Vagina (tissue), 2 donors: ENCODE data around the gene ACSL3.

Source experiments
- CTCF ChIP-seq, 3 experiments: fragments of 450-650 bp in 2 of 3; fragments of 200-600 bp in 1 of 3; sonication (generic) in 1 of 3; IDR thresholded peaks; one replicate each; pipeline ENCODE4 v1.5.1; 2017 to 2019; ENCODE audit warnings: antibody characterized with exemption in 3 of 3, mild to moderate bottlenecking in 2 of 3, moderate library complexity in 2 of 3
- POLR2A ChIP-seq, 2 donors: fragments of 450-650 bp; IDR thresholded peaks; one replicate each; pipeline ENCODE4 v1.6.1; 2017; ENCODE audit warnings: antibody characterized with exemption in 2 of 2, mild to moderate bottlenecking in 2 of 2, moderate library complexity in 2 of 2

DNA sequence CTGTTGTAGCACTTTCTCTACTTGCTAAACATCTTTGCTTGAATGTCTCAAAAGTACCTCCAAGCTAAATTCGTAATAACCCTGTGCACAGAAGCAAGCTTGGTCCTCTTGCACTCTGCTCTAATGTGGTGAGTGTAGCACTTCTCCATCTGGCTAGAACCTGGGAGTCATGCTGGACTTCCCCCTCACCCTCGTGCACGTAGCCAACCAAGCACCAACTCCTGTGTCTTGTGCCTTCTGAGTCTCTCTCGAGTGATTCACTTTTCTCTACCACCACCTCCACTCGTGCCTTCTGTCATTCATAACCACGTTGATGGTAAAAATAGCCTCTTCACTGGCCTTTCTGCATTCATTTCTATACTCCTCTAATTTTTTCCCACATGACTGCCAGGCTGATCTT is 99.3 kb downstream of the ACSL3 start:
- TF ChIP-seq CTCF (IDR thresholded peaks at IDR 0.05) (no peak), POLR2A (IDR thresholded peaks at IDR 0.05) (no peak)
